ENCODE results near the gene TMEM54. TPM values are rescaled to one million over a fixed set of nuclear protein-coding genes. Genes with fewer than 3 reads are reported as not detected.

Gene TMEM54
- total and polyA plus RNA-seq, 10 of the 15 experiments (the other 5 are each of a cell fraction or from before 2014, with no cell fraction given) = 0.07 to 0.94 (median 0.56) TPM; not detected in 1

DNA sequence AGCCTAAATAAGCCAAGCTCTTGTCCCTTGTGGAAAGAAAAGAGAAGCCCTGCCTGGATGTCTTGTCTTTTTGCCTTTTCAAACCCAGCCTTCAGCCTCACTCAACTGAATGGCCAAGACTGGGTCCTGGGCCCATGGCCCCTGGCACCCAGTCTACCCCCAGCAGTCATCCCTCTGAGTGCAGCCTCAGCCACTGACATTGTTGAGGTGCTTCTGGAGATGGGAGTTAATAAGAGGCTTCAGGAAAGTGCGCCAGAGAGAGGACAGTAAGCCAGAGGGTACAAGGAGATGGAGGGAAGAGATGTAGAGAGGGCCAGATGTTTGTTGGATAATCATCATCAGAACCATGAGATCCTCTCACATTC lies 37.3 kb downstream of the TMEM54 start (continued):
- TF ChIP-seq IRF5 (IDR thresholded peaks at IDR 0.05; ENCODE audit: borderline replicate concordance) = no peak

GRCh38 chr1:32863218-32863880 lies 37.8 kb downstream of the TMEM54 start:
- TF ChIP-seq SIX5 (IDR thresholded peaks at IDR 0.05; ENCODE audit: low read depth, low read length, severe bottlenecking) (no peak), E2F4 (IDR thresholded peaks at IDR 0.05; ENCODE audit: low read depth, low read length) (no peak), MAX (IDR thresholded peaks at IDR 0.05; ENCODE audit: low read depth, low read length) (no peak)
- TF ChIP-seq, protein P1, sequence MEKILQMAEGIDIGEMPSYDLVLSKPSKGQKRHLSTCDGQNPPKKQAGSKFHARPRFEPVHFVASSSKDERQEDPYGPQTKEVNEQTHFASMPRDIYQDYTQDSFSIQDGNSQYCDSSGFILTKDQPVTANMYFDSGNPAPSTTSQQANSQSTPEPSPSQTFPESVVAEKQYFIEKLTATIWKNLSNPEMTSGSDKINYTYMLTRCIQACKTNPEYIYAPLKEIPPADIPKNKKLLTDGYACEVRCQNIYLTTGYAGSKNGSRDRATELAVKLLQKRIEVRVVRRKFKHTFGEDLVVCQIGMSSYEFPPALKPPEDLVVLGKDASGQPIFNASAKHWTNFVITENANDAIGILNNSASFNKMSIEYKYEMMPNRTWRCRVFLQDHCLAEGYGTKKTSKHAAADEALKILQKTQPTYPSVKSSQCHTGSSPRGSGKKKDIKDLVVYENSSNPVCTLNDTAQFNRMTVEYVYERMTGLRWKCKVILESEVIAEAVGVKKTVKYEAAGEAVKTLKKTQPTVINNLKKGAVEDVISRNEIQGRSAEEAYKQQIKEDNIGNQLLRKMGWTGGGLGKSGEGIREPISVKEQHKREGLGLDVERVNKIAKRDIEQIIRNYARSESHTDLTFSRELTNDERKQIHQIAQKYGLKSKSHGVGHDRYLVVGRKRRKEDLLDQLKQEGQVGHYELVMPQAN (conservative IDR thresholded peaks at IDR 0.05) = no peak
- TF ChIP-seq, protein P2, sequence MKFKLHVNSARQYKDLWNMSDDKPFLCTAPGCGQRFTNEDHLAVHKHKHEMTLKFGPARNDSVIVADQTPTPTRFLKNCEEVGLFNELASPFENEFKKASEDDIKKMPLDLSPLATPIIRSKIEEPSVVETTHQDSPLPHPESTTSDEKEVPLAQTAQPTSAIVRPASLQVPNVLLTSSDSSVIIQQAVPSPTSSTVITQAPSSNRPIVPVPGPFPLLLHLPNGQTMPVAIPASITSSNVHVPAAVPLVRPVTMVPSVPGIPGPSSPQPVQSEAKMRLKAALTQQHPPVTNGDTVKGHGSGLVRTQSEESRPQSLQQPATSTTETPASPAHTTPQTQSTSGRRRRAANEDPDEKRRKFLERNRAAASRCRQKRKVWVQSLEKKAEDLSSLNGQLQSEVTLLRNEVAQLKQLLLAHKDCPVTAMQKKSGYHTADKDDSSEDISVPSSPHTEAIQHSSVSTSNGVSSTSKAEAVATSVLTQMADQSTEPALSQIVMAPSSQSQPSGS (IDR thresholded peaks at IDR 0.05; ENCODE audit: low read length) = no peak
- intact Hi-C loops (cut with micrococcal nuclease; ENCODE audit: unreplicated experiment) (no loop called here), in situ Hi-C loops (cut with MboI) (no loop called here)
- Histone ChIP-seq H3K4me3 (no peak overlapping the region), H3K79me2 (ENCODE audit: control insufficient read depth, insufficient read depth, low read length) (no peaks in the 10 kb centered on the region), H3K36me3 (ENCODE audit: control insufficient read depth in 2 of 2, insufficient read depth in 2 of 2, low read length in 1 of 2) (peaks cover 7 to 22% of the 10 kb centered on the region in 2 experiments), H4K20me1 (ENCODE audit: control insufficient read depth, insufficient read depth) (no peaks in the 10 kb centered on the region), H3K9me3 (replicated peaks; ENCODE audit: control insufficient read depth, insufficient read depth, low read length) (no peaks in the 10 kb centered on the region), H3K27me3 (replicated peaks in 1 of 2; ENCODE audit: control insufficient read depth in 2 of 2, insufficient read depth in 2 of 2, low read length in 1 of 2) (no peaks in the 10 kb centered on the region), H2AFZ (ENCODE audit: control insufficient read depth, low read depth, low read length) (no peak overlapping the region), H3K9ac (ENCODE audit: control insufficient read depth, insufficient read depth, low read length) (no peak overlapping the region), H3K27ac (ENCODE audit: control insufficient read depth, insufficient read depth) (no peak overlapping the region), H3K4me1 (ENCODE audit: control insufficient read depth, insufficient read depth, low read length) (no peaks in the 10 kb centered on the region), H3K4me2 (ENCODE audit: control insufficient read depth, insufficient read depth) (no peak overlapping the region)
- no TSS peak for BruUV-seq (replicated peaks)
- ATAC-seq = no peak
- RAD21 ChIA-PET (ENCODE audit: unreplicated experiment) = no interaction called here
- no peak for DNase-seq (ENCODE audit: low read depth, low spot score)
- CTCF ChIA-PET = interaction anchor here (0.9 to 6.5 kb wide), 5 partner anchors 9 to 111 kb away, joined by 3 to 37 read pairs (median 4); no protein-coding TSS in a partner anchor
- 95% methylated on average over 4 of the region's 4 CpGs for WGBS (ENCODE audit: insufficient coverage, insufficient replicate concordance, low lambda C conversion rate, missing lambda C conversion rate)
- SMC1A ChIA-PET (ENCODE audit: uncharacterized antibody, unreplicated experiment) = interaction anchor here (2.8 kb wide), 1 partner anchor 12 kb away, joined by 13 read pairs; no protein-coding TSS in a partner anchor
- no peak for FAIRE-seq
- POLR2A ChIA-PET = interaction anchor here (0.6 kb wide), 2 partner anchors 13 to 43 kb away, joined by 3 to 5 read pairs; no protein-coding TSS in a partner anchor

Measured in GM12878 (cell line).